GM11168 (cell line): Measurements from ENCODE around the gene UBE2B.

Source experiments
- in situ Hi-C: fragments of 300-500 bp; cut with MboI; formaldehyde crosslinking; loops from one replicate; pipeline ENCODE4 v1.12.0; 2022; ENCODE audit warnings: low sequenced_read_pairs; ENCODE audit not compliant: unreplicated experiment

UBE2B gene

DNA sequence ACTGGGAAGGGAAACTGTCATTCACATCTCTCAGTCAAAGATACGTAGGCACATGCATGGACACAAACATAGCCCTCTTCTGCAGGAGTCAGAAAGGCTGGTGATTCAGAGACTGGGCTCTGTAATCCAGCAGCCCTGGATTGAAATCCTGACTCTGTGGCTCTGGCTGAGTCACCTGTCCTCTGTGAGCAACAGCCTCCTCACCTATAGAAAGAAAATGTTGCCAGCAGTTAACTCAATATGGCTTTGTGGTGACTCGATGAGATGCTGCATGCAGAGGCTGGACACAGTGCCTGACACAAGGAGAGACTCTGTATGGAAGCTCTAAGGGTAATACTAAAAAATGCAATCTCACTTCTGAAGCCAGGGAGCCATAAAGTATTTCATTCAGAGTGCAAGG lies 64.2 kb downstream of the UBE2B start:
- in situ Hi-C loops = no loop called here

- in situ Hi-C loops = no loop called here
Measured at GRCh38 chr5:134436523-134437339, 65.4 kb downstream of the UBE2B start.

- in situ Hi-C loops = no loop called here
Measured at GRCh38 chr5:134437340-134437846, 66.0 kb downstream of the UBE2B start.

DNA sequence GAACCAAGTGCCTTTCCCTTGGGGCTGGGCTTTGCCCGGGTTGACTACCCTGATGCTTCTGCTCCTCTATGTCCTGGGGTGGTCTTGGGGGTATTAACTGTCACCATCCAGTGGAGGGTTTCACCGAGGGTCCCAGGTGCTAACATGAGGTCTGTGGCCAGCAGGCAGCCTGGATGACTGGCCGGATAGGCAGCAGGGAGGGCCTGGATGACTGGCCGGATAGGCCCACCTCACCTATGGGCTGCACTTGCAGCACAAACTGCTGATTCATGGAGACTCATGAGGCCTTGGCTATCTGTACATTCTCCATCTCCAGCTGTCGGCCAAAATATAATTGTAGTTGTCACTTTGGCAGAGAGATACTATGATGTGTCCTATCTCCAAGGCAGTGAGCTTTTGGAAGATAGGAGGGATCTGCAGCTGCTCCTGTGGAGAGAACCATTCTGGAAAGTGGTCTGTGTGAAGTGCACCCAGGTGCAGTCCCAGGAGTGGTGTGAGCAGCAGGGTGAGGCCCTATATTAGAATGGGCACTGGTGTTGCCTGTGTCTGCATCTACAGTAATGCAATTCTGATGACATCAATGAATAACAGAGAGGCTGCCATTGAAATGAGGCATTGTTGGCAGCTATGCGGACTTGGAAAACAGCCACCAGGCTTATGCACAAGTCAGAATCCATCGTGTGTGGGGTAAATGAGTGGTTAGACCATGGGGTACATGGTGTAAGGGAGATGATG lies 66.6 kb downstream of the UBE2B start:
- in situ Hi-C loops = no loop called here

DNA sequence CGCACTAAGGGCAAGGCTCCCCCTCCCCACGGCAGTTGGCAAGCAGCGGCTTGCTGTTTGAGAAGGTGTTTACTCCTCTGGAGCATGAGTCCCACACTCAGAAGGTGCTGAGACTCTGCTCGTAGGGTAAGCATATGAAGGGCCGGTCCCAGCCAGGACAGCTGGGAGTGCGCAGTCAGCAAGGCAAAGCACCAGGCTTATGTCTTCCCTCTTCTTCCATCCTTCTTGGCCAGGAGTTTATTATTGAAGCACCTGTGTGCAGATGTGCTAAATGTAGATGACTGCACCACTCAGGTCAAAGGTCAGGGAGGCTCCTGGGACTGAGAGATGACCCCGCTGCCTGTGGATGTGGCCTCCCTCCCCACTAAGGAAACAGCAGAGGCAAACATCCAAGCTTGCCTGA lies 67.4 kb downstream of the UBE2B start:
- in situ Hi-C loops = no loop called here

GRCh38 chr5:134439210-134439654 lies 67.9 kb downstream of the UBE2B start:
- in situ Hi-C loops = no loop called here

DNA sequence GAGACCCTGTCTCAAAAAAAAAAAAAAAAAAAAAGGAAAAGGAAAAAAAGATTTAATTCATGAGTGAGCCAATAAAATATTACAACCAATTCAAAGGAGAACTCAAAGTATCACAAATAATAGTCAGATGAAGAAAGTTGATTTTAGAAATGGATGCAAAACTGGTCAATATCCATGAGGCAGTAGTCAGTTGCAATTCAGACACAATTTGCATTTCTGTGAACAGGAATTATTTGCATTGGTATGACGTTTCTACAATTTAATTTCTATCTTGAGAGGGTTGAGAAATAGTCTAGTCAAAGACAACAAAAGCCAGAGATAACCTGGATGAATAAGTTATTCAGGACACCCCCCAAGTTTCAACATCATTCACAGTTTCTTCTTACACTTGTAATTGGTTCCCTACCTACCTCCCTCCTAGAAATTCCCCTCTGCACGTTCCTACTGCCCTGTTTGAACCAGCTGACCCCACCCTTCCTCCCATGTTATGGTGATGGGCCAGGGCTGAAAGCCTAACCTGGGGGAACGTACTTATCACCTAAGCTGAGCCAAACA lies 68.9 kb downstream of the UBE2B start:
- in situ Hi-C loops = no loop called here
